ENCODE measurements around the gene CNFN. TPM values are rescaled to one million over a fixed set of nuclear protein-coding genes. Genes with fewer than 3 reads are reported as not detected.

The CNFN gene
- total and polyA plus RNA-seq, 2 experiments from 2014 or later, result 6.7 to 54.5 TPM

DNA sequence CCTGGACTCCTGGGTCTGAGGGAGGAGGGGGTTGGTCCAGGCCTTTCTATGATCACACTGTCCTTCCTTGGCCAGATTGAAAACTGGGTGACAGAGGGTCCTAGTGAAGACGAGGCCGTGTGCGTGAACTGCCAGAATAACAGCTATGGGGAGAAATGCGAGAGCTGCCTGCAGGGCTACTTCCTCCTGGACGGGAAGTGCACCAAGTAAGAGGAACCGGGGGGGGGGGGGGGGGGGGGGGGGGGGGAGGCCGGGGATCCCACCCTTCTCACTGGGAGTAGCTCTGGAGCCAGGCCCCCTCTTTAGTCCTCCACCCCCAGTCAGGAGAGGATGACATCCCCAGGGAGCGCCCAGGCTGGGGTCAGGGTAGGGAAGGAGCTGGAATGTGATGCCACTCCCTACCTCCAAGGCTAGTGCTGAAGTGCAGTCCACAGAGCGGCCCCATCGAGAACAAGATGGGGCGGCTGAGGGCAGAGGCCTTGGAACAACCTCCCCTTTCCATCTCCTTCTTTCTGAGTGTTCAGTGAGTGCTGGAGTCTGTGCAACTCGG, 19.4 kb downstream of the CNFN start:
- no peaks in the 10 kb centered on the region for H3K79me2 ChIP-seq (replicated peaks; ENCODE audit: insufficient read depth)
- Mint-ChIP-seq H3K36me3 (ENCODE audit: low read depth) (peaks cover 41% of the 10 kb centered on the region), H3K27me3 (ENCODE audit: insufficient read depth, low read depth, poor library complexity) (peaks cover 19% of the 10 kb centered on the region), H3K4me1 (peaks cover 50% of the 10 kb centered on the region), H3K27ac (peak overlapping the region; percentile 88), H3K9me3 (peaks cover 8% of the 10 kb centered on the region), H3K4me3 (peak overlapping the region; percentile 48)
- peak overlapping the region; percentile 73 for H3K4me2 ChIP-seq
- H2AFZ ChIP-seq, result no peak overlapping the region
- H3K36me3 ChIP-seq (ENCODE audit: insufficient read depth), result no peaks in the 10 kb centered on the region
- 0 out of 2 replicates have a peak, but pooled peaks cover 12% of the 10 kb centered on the region for H3F3A ChIP-seq (replicated peaks; ENCODE audit: low read depth)
- H3K4me1 ChIP-seq (ENCODE audit: insufficient read depth), result peaks cover 32% of the 10 kb centered on the region
- peak; percentile 15 for ATAC-seq
- no peaks in the 10 kb centered on the region for H3K9me2 ChIP-seq (ENCODE audit: insufficient read depth)
- no peaks in the 10 kb centered on the region for H4K20me1 ChIP-seq (replicated peaks; ENCODE audit: insufficient read depth)
- DNase-seq (ENCODE audit: low spot score), result peak; percentile 45
- no peak for TF ChIP-seq ZNF114 (CRISPR knock-in tag; IDR thresholded peaks at IDR 0.05)
- TF ChIP-seq NANOG (IDR thresholded peaks at IDR 0.05; ENCODE audit: borderline replicate concordance), result no peak
- no peak for TF ChIP-seq CREB1 (CRISPR knock-in tag; IDR thresholded peaks at IDR 0.05; ENCODE audit: low read depth)
- no peaks in the 10 kb centered on the region for H3K27me3 ChIP-seq (ENCODE audit: insufficient read depth)
- peak overlapping the region; percentile 89; the same call in 1 of the 2 replicates for H3K27ac ChIP-seq (ENCODE audit: low read depth)
- peak overlapping the region; percentile 19 for H3K4me3 ChIP-seq

DNA sequence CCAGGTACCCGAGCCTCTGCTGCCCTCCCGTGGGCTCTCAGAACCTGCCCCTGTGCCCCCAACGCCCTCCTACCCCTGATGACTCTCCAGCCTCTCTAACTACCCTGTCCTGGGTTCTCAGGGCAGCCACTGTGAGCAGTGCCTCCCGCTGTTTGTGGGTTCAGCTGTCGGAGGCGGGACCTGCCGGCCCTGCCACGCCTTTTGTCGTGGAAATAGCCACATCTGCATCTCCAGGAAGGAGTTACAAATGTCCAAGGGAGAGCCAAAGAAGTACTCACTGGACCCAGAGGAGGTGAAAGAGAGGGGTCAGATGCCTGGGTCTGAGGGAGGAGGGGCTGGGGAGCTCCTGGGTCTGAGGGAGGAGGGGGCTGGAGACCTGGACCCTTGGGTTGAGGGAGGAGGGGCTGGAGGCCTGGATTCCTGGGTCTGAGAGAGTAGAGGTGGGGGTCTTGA, 20.0 kb downstream of the CNFN start:
- H3K4me1 Mint-ChIP-seq, result peaks cover 51% of the 10 kb centered on the region
- Histone ChIP-seq H3K27ac (ENCODE audit: low read depth) (peak overlapping the region; percentile 89), H3K4me1 (ENCODE audit: insufficient read depth) (peaks cover 32% of the 10 kb centered on the region), H4K20me1 (replicated peaks; ENCODE audit: insufficient read depth) (no peaks in the 10 kb centered on the region), H3K36me3 (ENCODE audit: insufficient read depth) (no peaks in the 10 kb centered on the region), H2AFZ (no peak overlapping the region), H3K4me2 (peak overlapping the region; percentile 73), H3K79me2 (replicated peaks; ENCODE audit: insufficient read depth) (no peaks in the 10 kb centered on the region), H3K27me3 (ENCODE audit: insufficient read depth) (no peaks in the 10 kb centered on the region), H3F3A (replicated peaks; ENCODE audit: low read depth) (0 out of 2 replicates have a peak, but pooled peaks cover 12% of the 10 kb centered on the region), H3K4me3 (peak overlapping the region; percentile 19), H3K9me2 (ENCODE audit: insufficient read depth) (no peaks in the 10 kb centered on the region)
- H3K4me3 Mint-ChIP-seq, result peak overlapping the region; percentile 48
- DNase-seq (ENCODE audit: low spot score), result peak; percentile 88
- TF ChIP-seq ZNF462 (CRISPR knock-in tag; IDR thresholded peaks at IDR 0.05) (0 out of 2 replicates have a peak, but pooled peaks have one; percentile 39), CTCF (conservative IDR thresholded peaks at IDR 0.05; ENCODE audit: low read depth in 2 of 2) (peak; percentile 48 to 71), JUNB (IDR thresholded peaks at IDR 0.05; ENCODE audit: unreplicated experiment) (no peak), ZNF331 (CRISPR knock-in tag; IDR thresholded peaks at IDR 0.05; ENCODE audit: low read depth) (no peak), NANOG (IDR thresholded peaks at IDR 0.05; ENCODE audit: borderline replicate concordance) (no peak), POLR2AphosphoS5 (IDR thresholded peaks at IDR 0.05; ENCODE audit: low read depth) (peak; percentile 59), CREB1 (CRISPR knock-in tag; IDR thresholded peaks at IDR 0.05; ENCODE audit: low read depth) (peak; percentile 26; the same call in 1 of the 2 replicates)
- TF ChIP-seq, protein P1, sequence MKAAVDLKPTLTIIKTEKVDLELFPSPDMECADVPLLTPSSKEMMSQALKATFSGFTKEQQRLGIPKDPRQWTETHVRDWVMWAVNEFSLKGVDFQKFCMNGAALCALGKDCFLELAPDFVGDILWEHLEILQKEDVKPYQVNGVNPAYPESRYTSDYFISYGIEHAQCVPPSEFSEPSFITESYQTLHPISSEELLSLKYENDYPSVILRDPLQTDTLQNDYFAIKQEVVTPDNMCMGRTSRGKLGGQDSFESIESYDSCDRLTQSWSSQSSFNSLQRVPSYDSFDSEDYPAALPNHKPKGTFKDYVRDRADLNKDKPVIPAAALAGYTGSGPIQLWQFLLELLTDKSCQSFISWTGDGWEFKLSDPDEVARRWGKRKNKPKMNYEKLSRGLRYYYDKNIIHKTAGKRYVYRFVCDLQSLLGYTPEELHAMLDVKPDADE (IDR thresholded peaks at IDR 0.05), result no peak
- H3K9me3 Mint-ChIP-seq, result peaks cover 8% of the 10 kb centered on the region
- peak; percentile 88 for ATAC-seq
- peak overlapping the region; percentile 88 for H3K27ac Mint-ChIP-seq
- peaks cover 41% of the 10 kb centered on the region for H3K36me3 Mint-ChIP-seq (ENCODE audit: low read depth)
- H3K27me3 Mint-ChIP-seq (ENCODE audit: insufficient read depth, low read depth, poor library complexity), result peaks cover 19% of the 10 kb centered on the region
